Left forelimb (tissue), 1 donor: ENCODE results near the gene KIF13A.
"Not testable (repeated sequence)": the region's sequence is repeated elsewhere in the genome, so short reads cannot be mapped to it uniquely, and the experiment has no call there.

ENCODE experiments used
- DNase-seq: peaks from one replicate; pipeline ENCODE4 v3.0.0-alpha.2; 2018; ENCODE audit warnings: low spot score

The KIF13A gene

GRCh38 chr6:17968876-17969275, 18.6 kb downstream of the KIF13A start:
- no peak for DNase-seq

DNA sequence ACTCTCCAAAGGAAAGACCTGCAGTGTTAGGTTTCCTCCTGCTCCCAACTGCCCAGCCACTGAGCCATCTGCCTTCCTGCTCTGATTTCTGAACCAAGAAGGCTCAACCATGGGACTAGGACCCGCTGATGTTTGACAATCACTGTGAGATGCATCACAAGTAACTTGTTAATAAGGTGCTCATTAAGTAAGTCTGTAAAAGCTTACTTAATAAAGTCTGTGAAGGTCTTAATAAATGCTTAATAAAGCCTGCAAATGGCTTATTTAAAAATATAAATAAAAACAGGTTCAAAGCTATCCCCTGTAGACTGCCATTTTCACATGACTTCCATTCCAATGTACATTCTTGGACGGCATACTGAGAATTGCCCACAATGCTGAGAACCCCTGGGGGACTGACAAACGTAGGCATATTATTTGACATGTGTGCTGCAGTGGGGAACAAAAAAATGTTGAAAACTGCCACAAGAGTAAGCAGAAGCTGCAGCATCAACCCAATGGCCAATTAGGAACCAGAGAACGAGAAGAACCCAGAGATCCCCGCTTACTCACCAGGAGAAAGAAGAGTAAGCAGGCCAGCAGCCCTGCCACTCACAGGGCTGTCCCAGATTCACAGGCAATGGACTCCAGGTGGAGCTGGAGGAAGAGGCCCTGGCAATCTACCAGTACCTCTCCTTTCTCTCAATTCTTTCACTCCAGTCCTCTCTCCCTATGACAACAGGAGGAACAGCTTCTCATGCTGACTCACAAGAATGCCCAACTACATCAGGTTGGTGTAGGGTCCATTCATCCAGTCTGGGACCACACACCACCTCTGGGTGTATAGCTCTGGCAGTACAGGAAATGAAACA, 19.5 kb downstream of the KIF13A start:
- DNase-seq: no peak

DNA sequence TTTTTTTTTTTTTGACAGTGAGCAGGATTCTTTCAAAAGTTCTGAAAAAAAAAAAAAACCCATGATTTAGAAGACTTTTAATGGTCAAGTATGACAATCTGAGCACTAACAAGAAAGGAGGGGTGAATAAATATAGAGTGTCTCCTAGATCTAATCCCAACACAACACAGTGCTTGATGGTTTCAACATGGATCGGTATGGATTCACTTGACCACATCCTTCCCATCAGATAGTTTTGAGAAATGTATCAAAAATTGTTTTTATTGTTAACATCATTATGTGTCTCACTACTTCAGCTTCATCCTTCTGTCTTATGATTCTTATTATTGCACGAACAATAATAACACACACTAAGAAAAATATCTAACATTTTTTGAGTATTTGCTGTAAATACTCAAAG, 21.0 kb downstream of the KIF13A start:
- DNase-seq: no peak

- DNase-seq: no peak
Observed at GRCh38 chr6:17965397-17965796, 22.0 kb downstream of the KIF13A start.

DNA sequence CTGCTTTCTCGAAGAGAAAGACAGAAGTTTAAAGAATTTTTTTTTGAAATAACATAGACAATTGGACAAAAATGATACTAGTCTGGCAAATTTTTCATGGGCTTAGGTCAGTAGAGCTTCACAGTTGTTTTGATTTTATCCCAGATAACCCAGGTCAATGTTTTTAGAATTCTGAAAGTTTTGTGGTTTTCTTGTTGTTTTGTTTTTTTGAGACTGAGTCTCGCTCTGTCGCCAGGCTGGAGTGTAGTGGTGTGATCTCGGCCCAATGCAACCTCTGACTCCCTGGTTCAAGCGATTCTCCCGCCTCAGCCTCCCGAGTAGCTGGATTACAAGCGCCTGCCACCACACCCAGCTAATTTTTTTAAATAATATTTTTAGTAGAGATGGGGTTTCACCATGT, 22.8 kb downstream of the KIF13A start:
- no peak for DNase-seq

DNA sequence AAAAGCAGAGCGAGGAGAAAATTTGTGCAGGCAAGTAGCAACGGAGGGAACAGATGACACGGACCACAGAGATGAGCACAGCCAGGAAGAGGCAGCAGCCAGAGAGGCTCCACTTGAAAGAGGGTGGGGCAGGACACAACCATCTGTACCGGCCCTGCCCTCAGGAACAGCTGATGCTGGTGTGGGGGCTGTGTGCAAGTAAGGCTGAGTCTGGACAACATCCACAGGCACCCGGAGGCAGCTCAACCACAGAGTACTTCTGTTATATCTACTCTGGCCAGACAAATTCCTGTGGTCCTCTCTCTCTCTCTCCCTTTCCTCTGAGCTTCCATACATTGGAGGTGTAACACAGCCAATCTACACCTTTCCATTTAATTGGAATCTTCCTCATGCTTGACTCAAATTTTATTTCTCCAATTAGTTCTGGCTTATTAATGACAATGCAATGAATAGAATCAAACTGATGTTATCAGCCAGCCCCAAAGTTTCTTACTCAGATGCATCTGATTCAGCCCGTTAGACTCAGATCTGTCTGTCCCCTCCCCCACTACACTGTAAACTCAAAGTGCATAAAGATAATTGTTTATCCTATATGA, 24.9 kb downstream of the KIF13A start:
- no peak for DNase-seq

- no peak for DNase-seq
Observed at GRCh38 chr6:17959302-17959701, 28.1 kb downstream of the KIF13A start.

DNA sequence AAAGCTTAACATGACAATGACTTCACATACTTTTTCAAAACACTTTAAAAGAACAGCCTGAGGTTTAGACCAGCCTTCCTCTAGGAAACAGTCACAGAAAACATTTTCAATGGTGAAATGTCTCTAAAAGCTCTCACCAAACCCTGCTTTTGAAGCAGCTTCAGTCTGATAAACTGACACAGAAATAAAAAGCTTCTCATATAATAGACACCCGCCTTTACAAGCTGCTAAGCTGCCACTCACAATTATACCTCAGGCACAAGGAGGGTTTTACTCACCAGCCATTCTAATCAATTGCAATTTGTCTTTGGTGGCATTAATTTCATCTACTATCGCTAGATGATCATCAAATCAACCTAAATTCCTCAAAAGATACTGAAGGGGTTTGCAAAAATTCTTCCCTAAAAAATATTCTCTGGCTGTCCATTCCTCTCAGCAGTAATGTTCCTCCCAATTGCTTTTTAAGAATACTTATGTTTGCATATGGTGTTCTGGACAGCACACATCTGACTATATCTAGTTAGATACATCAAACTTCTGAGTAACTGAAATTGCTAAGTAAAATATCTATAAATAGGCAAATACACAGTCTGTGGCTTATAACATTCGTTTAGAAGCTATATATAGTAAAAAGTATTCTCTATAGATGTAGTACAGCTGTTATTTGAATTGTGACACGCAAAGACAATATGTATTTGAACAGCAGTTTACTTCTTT, 29.4 kb downstream of the KIF13A start:
- DNase-seq: no peak

DNA sequence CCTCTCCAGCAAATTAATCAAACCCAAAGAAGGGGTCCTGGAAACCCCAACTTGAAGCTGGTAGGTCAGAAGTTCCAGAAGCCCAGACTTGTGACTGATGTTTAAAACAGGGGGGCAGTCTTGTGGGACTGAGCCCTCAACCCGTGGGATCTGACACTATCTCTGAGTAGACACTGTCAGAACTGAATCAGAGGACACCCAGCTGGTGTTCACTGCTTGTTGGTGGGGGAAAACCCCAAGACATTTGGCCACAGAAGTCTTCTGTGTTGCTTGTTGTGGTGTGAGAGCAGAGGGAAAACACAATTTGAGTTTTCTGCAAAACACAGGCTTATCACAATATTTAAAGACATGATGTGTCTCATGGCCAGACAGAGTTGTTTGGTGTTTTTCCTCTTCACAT, 29.9 kb downstream of the KIF13A start:
- no peak for DNase-seq

- no peak for DNase-seq
Observed at GRCh38 chr6:17957086-17957485, 30.3 kb downstream of the KIF13A start.

DNA sequence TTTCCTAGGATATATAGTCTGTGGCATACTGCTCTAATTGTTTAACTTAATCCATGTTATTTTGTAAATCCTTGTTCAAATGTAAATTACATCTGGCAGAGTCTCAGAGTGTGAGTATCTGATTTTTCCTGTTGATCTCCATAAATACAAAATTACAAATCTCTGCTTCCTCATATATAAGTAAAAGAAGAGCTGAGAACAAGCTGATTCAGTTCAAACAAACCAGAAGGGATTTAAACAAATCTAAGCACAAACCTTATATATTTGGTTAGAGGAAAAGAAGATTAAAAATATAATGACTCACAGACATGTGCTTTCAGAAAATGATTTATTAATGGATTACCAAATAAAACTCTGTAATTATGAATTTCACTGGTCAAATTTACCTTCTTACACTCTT, 37.3 kb downstream of the KIF13A start:
- DNase-seq: no peak

GRCh38 chr6:17949168-17949567, 38.3 kb downstream of the KIF13A start:
- no peak for DNase-seq

DNA sequence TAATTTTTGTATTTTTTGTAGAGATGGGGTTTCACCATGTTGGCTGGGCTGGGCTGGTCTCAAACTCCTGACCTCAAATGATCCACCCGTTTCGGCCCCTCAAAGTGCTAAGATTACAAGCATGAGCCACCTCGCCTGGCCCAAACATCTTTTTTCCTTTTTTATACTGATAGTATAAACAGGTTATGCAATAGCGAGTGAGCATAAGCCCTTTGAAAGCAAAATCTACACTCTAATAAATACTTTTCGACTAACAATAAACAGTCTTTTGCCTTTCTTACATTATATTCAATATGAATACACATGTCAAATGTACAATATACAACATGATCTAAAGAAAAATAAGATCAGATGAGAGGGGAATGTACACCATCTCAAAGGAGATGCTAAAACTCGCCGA, 38.7 kb downstream of the KIF13A start:
- DNase-seq: no peak

GRCh38 chr6:17947574-17947973, 39.9 kb downstream of the KIF13A start:
- not testable (repeated sequence) for DNase-seq

- no peak for DNase-seq
Observed at GRCh38 chr6:17945575-17945974, 41.9 kb downstream of the KIF13A start.

DNA sequence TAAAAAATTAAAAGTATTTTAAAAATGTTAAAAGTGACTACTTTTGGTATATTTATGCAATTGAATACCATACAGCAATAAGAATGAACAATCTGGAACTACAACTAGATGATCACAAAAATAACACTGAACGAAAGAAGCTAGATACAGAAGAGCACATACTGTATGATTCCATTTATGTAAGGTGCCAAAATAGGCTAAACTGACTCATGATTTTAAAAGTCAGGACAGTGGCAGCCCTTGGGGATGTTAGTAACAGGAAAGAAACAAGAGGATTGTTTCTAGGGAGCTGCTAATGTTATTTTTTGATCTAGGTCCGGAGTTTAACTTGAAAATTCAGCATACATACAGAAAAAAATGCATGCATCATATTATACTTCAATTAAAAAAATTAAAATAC, 42.3 kb downstream of the KIF13A start:
- DNase-seq: no peak

- no peak for DNase-seq
Observed at GRCh38 chr6:17941318-17941717, 46.1 kb downstream of the KIF13A start.

DNA sequence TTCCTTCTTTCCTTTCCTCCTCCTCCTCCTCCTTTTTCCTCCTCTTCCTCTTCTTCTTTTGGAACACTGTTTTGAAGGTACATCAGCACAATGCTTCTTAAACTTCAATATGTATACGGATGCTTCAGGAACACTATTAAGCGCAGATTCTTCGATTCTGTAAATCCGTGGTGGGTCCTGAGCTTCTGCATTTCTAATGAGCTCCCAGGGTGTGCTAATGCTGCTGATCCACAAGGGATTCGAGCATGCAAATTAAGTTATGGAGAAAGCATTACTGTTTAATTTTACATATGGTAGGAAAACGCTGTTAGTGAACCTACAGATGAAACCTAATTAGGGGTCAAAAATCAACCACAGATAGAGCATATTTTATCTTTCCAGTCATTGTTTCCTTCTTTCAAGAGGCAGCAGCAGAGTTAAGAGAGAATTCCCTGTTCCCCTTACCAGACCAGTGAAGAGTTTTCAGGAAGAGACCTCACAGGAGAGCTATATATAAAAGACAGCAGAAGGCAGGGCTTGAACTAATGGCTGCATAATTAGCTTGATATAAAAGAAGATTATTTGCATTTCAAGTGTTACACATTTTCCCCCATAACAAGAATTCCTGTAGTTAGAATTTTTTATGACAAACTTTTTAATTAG, 47.2 kb downstream of the KIF13A start:
- DNase-seq: no peak

DNA sequence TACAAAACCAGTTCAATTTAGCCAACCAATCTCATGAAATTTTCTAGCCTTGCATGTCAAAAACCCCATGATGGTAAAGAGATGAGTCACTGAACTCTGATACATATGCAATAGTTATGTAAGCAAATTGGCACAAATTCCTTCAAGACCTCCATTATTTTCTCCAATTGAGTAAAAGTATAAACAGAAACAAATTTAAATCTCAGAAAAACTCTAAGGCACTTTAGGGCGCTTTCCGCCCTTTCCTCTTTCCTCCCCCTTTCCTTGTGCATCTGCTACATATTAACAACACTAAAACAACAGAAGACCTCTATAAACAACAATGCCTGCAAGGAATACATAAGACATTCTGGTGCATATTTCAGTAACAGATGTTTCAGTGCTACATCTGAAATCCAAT, 48.5 kb downstream of the KIF13A start:
- DNase-seq: no peak

- DNase-seq: no peak
Observed at GRCh38 chr6:17935188-17936149, 52.0 kb downstream of the KIF13A start.

DNA sequence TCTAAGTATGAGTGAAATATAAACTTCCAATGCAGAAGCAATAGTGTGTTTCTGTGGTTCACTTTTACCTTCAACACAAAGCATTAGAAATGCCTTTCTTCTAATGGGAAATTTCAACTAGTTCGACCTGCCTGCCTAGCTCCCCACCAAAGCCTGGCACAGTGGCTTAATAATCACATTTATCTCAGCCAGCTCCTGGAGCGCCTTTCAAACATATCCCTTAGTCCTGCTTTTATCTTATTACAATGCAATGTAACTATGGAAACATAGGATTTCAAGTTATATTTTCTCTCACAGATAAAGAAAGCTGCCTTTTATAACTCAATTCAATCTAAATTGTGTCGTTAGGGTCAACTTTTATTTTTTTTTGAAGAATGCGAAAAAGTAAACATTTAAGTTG, 53.7 kb downstream of the KIF13A start:
- DNase-seq: no peak
